ENCODE results near the gene TLE4. TPM values are rescaled to one million over a fixed set of nuclear protein-coding genes. Genes with fewer than 3 reads are reported as not detected.
A peak's percentile ranks its signal among the peaks of the same experiment; 100 is the strongest.

TLE4 gene
- total and polyA plus RNA-seq, 2 of the 4 experiments (the other 2 are of a cell fraction): 68.0 to 78.1 TPM

DNA sequence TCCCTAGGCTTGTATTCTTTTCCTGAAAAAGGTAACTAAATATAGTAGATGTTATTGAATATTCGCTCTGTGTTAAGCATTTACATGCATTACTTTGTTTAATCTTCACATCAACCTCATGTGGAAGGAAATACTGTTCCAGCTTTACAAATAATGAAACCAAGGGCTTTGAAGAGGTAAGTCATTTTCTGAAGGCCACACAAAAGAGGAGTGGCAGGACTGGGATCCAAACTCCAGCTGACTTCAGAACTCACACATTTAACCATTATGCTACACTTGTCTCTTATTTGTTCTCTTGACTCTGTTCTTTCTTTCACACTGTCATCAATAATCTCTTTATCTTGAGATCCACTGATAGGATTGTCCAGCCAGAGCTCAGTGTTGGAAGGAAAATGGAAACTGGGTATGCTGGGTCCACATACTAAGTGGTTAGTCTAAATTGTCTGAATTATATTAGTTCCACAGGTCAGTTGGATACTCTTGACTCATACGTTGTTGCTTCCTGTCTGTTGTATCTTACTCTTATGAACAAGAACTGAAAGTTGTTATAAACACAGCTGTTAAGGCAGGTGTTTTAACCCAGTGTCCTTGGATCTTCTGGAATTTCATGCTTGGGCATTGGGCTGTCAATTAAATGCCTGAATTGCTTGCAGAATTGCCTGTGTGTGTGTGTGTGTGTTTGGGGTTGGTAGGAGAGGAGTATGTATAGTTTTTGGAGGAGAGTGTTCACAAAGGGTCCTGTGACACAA is 65.6 kb downstream of the TLE4 start:
- Histone ChIP-seq H3K23ac (ENCODE audit: low read depth, low read length) (no peak overlapping the region), H3K4me1 (ENCODE audit: control insufficient read depth, insufficient read depth, low read length) (peaks cover 2% of the 10 kb centered on the region; the same call in 1 of the 2 replicates), H3K9ac (ENCODE audit: low read depth, low read length) (no peak overlapping the region), H2AFZ (replicated peaks; ENCODE audit: low read length, poor library complexity) (no peak overlapping the region), H3K4me2 (ENCODE audit: low read depth, low read length) (no peak overlapping the region), H3K18ac (ENCODE audit: low read depth, low read length) (no peak overlapping the region; the same call in 1 of the 2 replicates), H2BK20ac (ENCODE audit: low read depth, low read length) (no peak overlapping the region), H3K79me1 (ENCODE audit: low read depth in 1 of 2, low read length in 2 of 2) (peaks cover 35 to 47% of the 10 kb centered on the region in 2 experiments), H3K27ac (ENCODE audit: insufficient read depth, low read length) (no peak overlapping the region), H3K4ac (ENCODE audit: low read depth, low read length) (no peak overlapping the region), H2BK120ac (ENCODE audit: low read depth, low read length) (no peak overlapping the region), H3K4me3 (ENCODE audit: insufficient read depth, low read depth, low read length) (no peak overlapping the region), H3K14ac (replicated peaks; ENCODE audit: low read depth, low read length) (peak overlapping the region; percentile 5; the same call in 1 of the 2 replicates), H2BK15ac (ENCODE audit: low read depth, low read length) (no peak overlapping the region), H3K27me3 (ENCODE audit: control insufficient read depth, insufficient read depth, low read length) (no peaks in the 10 kb centered on the region), H2AK9ac (replicated peaks; ENCODE audit: low read depth, low read length, poor library complexity) (no peak overlapping the region), H4K20me1 (ENCODE audit: insufficient read depth, low read length) (no peaks in the 10 kb centered on the region; the same call in 1 of the 2 replicates), H4K5ac (ENCODE audit: low read depth, low read length) (no peak overlapping the region), H2AK5ac (ENCODE audit: low read depth, low read length) (no peak overlapping the region), H2BK5ac (ENCODE audit: low read depth, low read length, poor library complexity, severe bottlenecking) (no peak overlapping the region), H4K8ac (ENCODE audit: low read depth in 2 of 2, low read length in 2 of 2) (no peak overlapping the region), H3K56ac (ENCODE audit: extremely low read depth, insufficient read depth, low read length) (no peak overlapping the region), H4K91ac (ENCODE audit: insufficient read depth, low read depth, low read length) (no peak overlapping the region), H3K36me3 (ENCODE audit: control insufficient read depth, insufficient read depth, low read length) (peaks cover 1% of the 10 kb centered on the region), H3K9me3 (ENCODE audit: control insufficient read depth, insufficient read depth, low read length) (no peaks in the 10 kb centered on the region), H3K9me1 (ENCODE audit: insufficient read depth, low read length) (peaks cover 4% of the 10 kb centered on the region; the same call in 1 of the 2 replicates)
- DNase-seq (peak; percentile 56), ATAC-seq (ENCODE audit: low read depth) (peak; percentile 17; the same call in 1 of the 2 replicates)
- dilution Hi-C loops (cut with HindIII; ENCODE audit: low sequenced_read_pairs, unreplicated experiment): no loop called here
- no TSS peak for BruUV-seq (replicated peaks)
- TF ChIP-seq MAFK (IDR thresholded peaks at IDR 0.05; ENCODE audit: low read depth, low read length): no peak
- TF ChIP-seq CHD1 (IDR thresholded peaks at IDR 0.05; ENCODE audit: low read depth, low read length): no peak
- no peak for TF ChIP-seq CTCF (conservative IDR thresholded peaks at IDR 0.05; ENCODE audit: low read depth, low read length)
- TF ChIP-seq, protein P1, sequence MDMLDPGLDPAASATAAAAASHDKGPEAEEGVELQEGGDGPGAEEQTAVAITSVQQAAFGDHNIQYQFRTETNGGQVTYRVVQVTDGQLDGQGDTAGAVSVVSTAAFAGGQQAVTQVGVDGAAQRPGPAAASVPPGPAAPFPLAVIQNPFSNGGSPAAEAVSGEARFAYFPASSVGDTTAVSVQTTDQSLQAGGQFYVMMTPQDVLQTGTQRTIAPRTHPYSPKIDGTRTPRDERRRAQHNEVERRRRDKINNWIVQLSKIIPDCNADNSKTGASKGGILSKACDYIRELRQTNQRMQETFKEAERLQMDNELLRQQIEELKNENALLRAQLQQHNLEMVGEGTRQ (IDR thresholded peaks at IDR 0.05; ENCODE audit: low read depth, low read length): no peak
- no peak for TF ChIP-seq MXI1 (IDR thresholded peaks at IDR 0.05; ENCODE audit: borderline replicate concordance, low read depth, low read length)
- no peak for TF ChIP-seq BHLHE40 (IDR thresholded peaks at IDR 0.05; ENCODE audit: low read depth, low read length)
- no peak for TF ChIP-seq ELK1 (IDR thresholded peaks at IDR 0.05; ENCODE audit: borderline replicate concordance, low read depth, low read length)
- no peak for TF ChIP-seq NFE2L2 (IDR thresholded peaks at IDR 0.05; ENCODE audit: low read depth, low read length)
- TF ChIP-seq RCOR1 (IDR thresholded peaks at IDR 0.05; ENCODE audit: insufficient replicate concordance, low read length): no peak
- TF ChIP-seq FOS (IDR thresholded peaks at IDR 0.05; ENCODE audit: low read depth, low read length): no peak
- ChIA-PET CTCF (no interaction called here), POLR2A (ENCODE audit: unreplicated experiment) (no interaction called here)
- intact Hi-C loops (cut with micrococcal nuclease): no loop called here
- WGBS, 2 experiments (ENCODE audit: extremely low coverage in 2 of 2, insufficient read length in 1 of 2): no CpG with 5 or more reads among the region's 2 CpGs
- in situ Hi-C loops (cut with MboI; ENCODE audit: low sequenced_read_pairs): no loop called here

All from IMR-90 (cell line).